Measurements from ENCODE around the gene ATAT1.

ATAT1 gene

DNA sequence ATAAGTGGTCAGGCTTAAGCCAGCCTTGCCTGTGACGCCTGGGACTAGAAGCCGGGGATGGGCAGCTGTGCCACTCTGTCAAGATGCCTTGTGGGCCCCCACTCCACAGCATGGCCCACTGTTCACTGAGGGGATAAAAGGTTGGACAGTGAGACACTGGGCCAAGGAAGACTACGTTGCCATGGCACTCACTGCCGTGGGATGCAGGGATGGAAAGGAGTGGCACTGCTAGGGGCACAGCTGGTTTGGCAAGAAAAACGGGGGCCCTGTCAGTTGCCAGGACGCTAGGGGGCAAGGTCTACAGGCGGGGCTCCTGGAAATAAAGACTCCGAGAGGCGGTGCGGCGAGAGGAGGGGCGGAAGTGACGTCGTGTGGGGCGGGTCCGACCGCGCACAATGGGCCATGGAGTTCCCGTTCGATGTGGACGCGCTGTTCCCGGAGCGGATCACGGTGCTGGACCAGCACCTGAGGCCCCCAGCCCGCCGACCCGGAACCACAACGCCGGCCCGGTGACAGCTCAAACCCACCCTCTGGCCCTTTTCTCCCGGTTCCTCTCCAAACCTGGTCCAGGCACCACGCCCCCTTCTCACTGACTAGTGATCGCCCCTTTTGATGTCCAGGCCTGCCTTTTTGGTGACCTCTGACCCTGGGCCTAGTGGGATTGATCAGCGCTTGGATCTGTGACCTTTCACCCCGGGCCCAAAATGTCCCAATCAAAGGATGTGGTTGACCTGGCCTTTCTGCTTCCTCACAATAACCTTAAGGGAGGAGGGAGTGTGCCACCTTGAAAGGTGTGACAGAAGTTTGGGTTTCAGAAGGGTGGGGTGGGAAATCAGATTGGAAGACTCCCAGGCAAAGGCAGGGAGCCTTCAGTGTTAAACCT, at the start of gene ATAT1:
Gene ATAT1, plus strand, starts transcription at position 391 of the 883 bp plus-strand sequence.
- TF ChIP-seq, protein P1, sequence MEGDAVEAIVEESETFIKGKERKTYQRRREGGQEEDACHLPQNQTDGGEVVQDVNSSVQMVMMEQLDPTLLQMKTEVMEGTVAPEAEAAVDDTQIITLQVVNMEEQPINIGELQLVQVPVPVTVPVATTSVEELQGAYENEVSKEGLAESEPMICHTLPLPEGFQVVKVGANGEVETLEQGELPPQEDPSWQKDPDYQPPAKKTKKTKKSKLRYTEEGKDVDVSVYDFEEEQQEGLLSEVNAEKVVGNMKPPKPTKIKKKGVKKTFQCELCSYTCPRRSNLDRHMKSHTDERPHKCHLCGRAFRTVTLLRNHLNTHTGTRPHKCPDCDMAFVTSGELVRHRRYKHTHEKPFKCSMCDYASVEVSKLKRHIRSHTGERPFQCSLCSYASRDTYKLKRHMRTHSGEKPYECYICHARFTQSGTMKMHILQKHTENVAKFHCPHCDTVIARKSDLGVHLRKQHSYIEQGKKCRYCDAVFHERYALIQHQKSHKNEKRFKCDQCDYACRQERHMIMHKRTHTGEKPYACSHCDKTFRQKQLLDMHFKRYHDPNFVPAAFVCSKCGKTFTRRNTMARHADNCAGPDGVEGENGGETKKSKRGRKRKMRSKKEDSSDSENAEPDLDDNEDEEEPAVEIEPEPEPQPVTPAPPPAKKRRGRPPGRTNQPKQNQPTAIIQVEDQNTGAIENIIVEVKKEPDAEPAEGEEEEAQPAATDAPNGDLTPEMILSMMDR (IDR thresholded peaks at IDR 0.05; ENCODE audit: insufficient read depth, low read length, poor library complexity, severe bottlenecking) = peak; percentile 72
- TF ChIP-seq EZH2phosphoT487 (conservative IDR thresholded peaks at IDR 0.05; ENCODE audit: low read length) = no peak
- Histone ChIP-seq H2AFZ (ENCODE audit: low read depth, low read length, severe bottlenecking) (peak within 1 kb of the TSS; percentile 17), H3K79me2 (ENCODE audit: insufficient read depth, low read length) (no peaks in the 10 kb centered on the region), H3K36me3 (ENCODE audit: low read length) (peaks cover 20% of the 10 kb centered on the region; the same call in 1 of the 2 replicates), H3K9me2 (replicated peaks; ENCODE audit: insufficient read depth, low read length) (no peaks in the 10 kb centered on the region), H3K4me2 (ENCODE audit: low read depth, low read length, poor library complexity, severe bottlenecking) (peak within 1 kb of the TSS; percentile 60), H3K27me3 (ENCODE audit: low read length) (no peaks in the 10 kb centered on the region), H4K20me1 (ENCODE audit: low read depth, low read length) (no peaks in the 10 kb centered on the region), H3K9me3 (ENCODE audit: insufficient read depth, low read length) (no peaks in the 10 kb centered on the region), H3K9ac (ENCODE audit: low read length) (peak within 1 kb of the TSS; percentile 64), H3K4me3 (ENCODE audit: insufficient read depth, low read length, poor library complexity, severe bottlenecking) (peak within 1 kb of the TSS; percentile 70), H3F3A (ENCODE audit: insufficient read depth) (peaks cover 30% of the 10 kb centered on the region), H3K27ac (ENCODE audit: low read depth, low read length) (peak within 1 kb of the TSS; percentile 11; the same call in 1 of the 2 replicates)

DNA sequence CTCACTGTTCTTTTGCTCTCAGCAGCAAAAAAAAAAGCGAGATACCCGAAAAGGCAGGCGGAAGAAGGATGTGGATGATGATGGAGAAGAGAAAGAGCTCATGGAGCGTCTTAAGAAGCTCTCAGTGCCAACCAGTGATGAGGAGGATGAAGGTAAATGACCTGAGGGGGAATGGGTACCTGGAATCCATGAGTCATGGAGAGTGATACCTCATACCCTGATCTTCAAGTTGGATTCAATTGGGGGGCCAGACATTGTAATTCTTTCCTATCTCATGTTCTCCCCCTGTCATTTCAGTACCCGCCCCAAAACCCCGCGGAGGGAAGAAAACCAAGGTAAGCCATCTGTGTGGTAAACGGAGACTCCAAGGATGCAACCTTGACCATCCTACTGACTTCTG, 48.6 kb upstream of the ATAT1 start:
- H3K27me3 ChIP-seq (ENCODE audit: low read length) = no peaks in the 10 kb centered on the region
- peaks cover 47% of the 10 kb centered on the region for H3K79me2 ChIP-seq (ENCODE audit: insufficient read depth, low read length)
- no peak overlapping the region for H3K4me3 ChIP-seq (ENCODE audit: insufficient read depth, low read length, poor library complexity, severe bottlenecking)
- H3K9ac ChIP-seq (ENCODE audit: low read length) = no peak overlapping the region
- peaks cover 40% of the 10 kb centered on the region for H3K36me3 ChIP-seq (ENCODE audit: low read length)
- no peak overlapping the region for H2AFZ ChIP-seq (ENCODE audit: low read depth, low read length, severe bottlenecking)
- peaks cover 30% of the 10 kb centered on the region; the same call in 1 of the 2 replicates for H4K20me1 ChIP-seq (ENCODE audit: low read depth, low read length)
- TF ChIP-seq, protein P1 (IDR thresholded peaks at IDR 0.05; ENCODE audit: insufficient read depth, low read length, poor library complexity, severe bottlenecking) = no peak
- no peak for TF ChIP-seq EZH2phosphoT487 (conservative IDR thresholded peaks at IDR 0.05; ENCODE audit: low read length)
- no peak overlapping the region for H3K27ac ChIP-seq (ENCODE audit: low read depth, low read length)
- H3K9me2 ChIP-seq (replicated peaks; ENCODE audit: insufficient read depth, low read length) = no peaks in the 10 kb centered on the region
- H3K9me3 ChIP-seq (ENCODE audit: insufficient read depth, low read length) = no peaks in the 10 kb centered on the region
- H3K4me2 ChIP-seq (ENCODE audit: low read depth, low read length, poor library complexity, severe bottlenecking) = no peak overlapping the region
- no peaks in the 10 kb centered on the region; the same call in 1 of the 2 replicates for H3F3A ChIP-seq (ENCODE audit: insufficient read depth)

DNA sequence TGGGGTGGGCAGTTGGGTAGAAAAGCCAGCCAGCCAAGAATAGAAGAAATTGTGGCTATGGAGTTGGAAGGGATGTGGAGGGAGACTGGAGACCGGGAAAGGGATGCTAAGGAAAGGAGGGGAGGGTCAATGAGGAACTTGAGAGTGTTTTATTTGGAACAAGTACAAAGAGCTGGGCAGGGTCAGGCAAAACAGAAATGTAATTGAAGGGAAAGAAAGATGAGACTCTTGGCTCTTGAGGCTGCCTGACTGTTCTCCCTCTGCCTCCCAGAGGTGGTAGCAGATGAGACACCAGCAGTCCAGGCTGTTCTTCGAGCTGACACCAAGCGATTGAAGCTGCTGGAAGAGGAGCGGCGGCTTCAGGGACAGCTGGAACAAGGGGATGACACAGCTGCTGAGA, 42.8 kb upstream of the ATAT1 start:
- Histone ChIP-seq H3F3A (ENCODE audit: insufficient read depth) (no peaks in the 10 kb centered on the region; the same call in 1 of the 2 replicates), H3K9me3 (ENCODE audit: insufficient read depth, low read length) (no peaks in the 10 kb centered on the region), H3K27me3 (ENCODE audit: low read length) (no peaks in the 10 kb centered on the region), H3K4me2 (ENCODE audit: low read depth, low read length, poor library complexity, severe bottlenecking) (no peak overlapping the region), H3K36me3 (ENCODE audit: low read length) (peaks cover 39% of the 10 kb centered on the region), H3K79me2 (ENCODE audit: insufficient read depth, low read length) (no peaks in the 10 kb centered on the region), H4K20me1 (ENCODE audit: low read depth, low read length) (no peaks in the 10 kb centered on the region), H2AFZ (ENCODE audit: low read depth, low read length, severe bottlenecking) (no peak overlapping the region), H3K9me2 (replicated peaks; ENCODE audit: insufficient read depth, low read length) (no peaks in the 10 kb centered on the region), H3K4me3 (ENCODE audit: insufficient read depth, low read length, poor library complexity, severe bottlenecking) (no peak overlapping the region), H3K27ac (ENCODE audit: low read depth, low read length) (no peak overlapping the region), H3K9ac (ENCODE audit: low read length) (no peak overlapping the region)
- TF ChIP-seq, protein P1 (IDR thresholded peaks at IDR 0.05; ENCODE audit: insufficient read depth, low read length, poor library complexity, severe bottlenecking) = no peak
- TF ChIP-seq EZH2phosphoT487 (conservative IDR thresholded peaks at IDR 0.05; ENCODE audit: low read length) = no peak

Data from SU-DHL-6 (cell line).